KMS-11 (cell line): ENCODE data around the gene POP5.

Source experiments
- H2AFZ ChIP-seq: fragments of 200-600 bp; sonication (generic); 2 replicates; pipeline ENCODE4 v1.6.1; 2016; ENCODE audit warnings: antibody characterized with exemption, mixed run types, low read depth
- H3K27ac ChIP-seq: fragments of 200-600 bp; sonication (generic); 2 replicates; pipeline ENCODE4 v1.6.1; 2016; ENCODE audit warnings: mild to moderate bottlenecking, mixed run types
- H3K27me3 ChIP-seq: fragments of 200-600 bp; sonication (generic); 2 replicates; pipeline ENCODE4 v1.6.1; 2017; ENCODE audit warnings: mild to moderate bottlenecking, low read depth, mixed run types, moderate library complexity; ENCODE audit not compliant: insufficient read depth
- H3K36me3 ChIP-seq: fragments of 200-600 bp; sonication (generic); 2 replicates; pipeline ENCODE4 v1.6.1; 2017; ENCODE audit warnings: mild to moderate bottlenecking, mixed run types; ENCODE audit not compliant: insufficient read depth
- H3K4me1 ChIP-seq: fragments of 200-600 bp; sonication (generic); 2 replicates; pipeline ENCODE4 v1.6.1; 2016; ENCODE audit warnings: mild to moderate bottlenecking, low read depth, mixed run types; ENCODE audit not compliant: poor library complexity, severe bottlenecking
- H3K4me2 ChIP-seq: fragments of 200-600 bp; sonication (generic); 2 replicates; pipeline ENCODE4 v1.7.0; 2016; ENCODE audit warnings: mild to moderate bottlenecking, mixed run types
- H3K4me3 ChIP-seq: fragments of 200-600 bp; sonication (generic); IDR thresholded peaks from 2 replicates; pipeline ENCODE4 v1.6.1; 2017; ENCODE audit warnings: low read depth, low read length, mixed read lengths; ENCODE audit not compliant: insufficient read depth
- H3K79me2 ChIP-seq: fragments of 200-600 bp; sonication (generic); 2 replicates; pipeline ENCODE4 v1.6.1; 2016; ENCODE audit warnings: low read depth, mixed run types; ENCODE audit not compliant: insufficient read depth
- H3K9ac ChIP-seq: fragments of 200-600 bp; sonication (generic); 2 replicates; pipeline ENCODE4 v1.6.1; 2016; ENCODE audit warnings: mild to moderate bottlenecking, mixed run types
- H4K20me1 ChIP-seq: fragments of 200-600 bp; sonication (generic); 2 replicates; pipeline ENCODE4 v1.6.1; 2016; ENCODE audit warnings: mild to moderate bottlenecking, mixed run types; ENCODE audit not compliant: insufficient read depth
- TF ChIP-seq, protein P1 (sequence below): fragments of 200-600 bp; sonication (generic); conservative IDR thresholded peaks from 2 replicates; pipeline ENCODE4 v1.6.1; 2017; ENCODE audit warnings: low read depth, mild to moderate bottlenecking, antibody characterized with exemption, low read length, moderate library complexity, mixed read lengths

The POP5 gene

DNA sequence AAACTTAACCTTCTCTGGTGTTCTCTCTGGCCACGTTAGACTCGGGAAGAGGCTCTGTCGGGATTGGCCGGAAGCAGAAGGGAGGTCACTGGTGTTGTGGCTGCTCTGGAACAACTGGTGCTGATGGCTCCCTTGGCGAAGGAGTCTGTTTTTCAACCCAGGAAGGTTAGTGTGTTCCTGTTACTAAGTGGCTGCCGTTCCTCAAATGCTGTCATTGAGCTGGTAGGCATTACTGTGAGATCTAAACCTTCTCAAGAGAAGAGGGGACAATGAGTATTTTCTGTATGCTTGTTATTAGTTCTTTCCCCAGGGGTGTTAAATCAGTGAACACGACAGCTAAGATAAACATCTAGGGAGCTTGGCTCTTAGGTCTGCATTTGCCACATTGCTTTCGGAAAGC, 18.3 kb downstream of the POP5 start:
- no peak overlapping the region for H3K9ac ChIP-seq
- no peak overlapping the region for H3K4me2 ChIP-seq
- no peaks in the 10 kb centered on the region for H3K27me3 ChIP-seq
- no peaks in the 10 kb centered on the region for H3K4me1 ChIP-seq
- TF ChIP-seq, protein P1, sequence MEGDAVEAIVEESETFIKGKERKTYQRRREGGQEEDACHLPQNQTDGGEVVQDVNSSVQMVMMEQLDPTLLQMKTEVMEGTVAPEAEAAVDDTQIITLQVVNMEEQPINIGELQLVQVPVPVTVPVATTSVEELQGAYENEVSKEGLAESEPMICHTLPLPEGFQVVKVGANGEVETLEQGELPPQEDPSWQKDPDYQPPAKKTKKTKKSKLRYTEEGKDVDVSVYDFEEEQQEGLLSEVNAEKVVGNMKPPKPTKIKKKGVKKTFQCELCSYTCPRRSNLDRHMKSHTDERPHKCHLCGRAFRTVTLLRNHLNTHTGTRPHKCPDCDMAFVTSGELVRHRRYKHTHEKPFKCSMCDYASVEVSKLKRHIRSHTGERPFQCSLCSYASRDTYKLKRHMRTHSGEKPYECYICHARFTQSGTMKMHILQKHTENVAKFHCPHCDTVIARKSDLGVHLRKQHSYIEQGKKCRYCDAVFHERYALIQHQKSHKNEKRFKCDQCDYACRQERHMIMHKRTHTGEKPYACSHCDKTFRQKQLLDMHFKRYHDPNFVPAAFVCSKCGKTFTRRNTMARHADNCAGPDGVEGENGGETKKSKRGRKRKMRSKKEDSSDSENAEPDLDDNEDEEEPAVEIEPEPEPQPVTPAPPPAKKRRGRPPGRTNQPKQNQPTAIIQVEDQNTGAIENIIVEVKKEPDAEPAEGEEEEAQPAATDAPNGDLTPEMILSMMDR, result no peak
- no peaks in the 10 kb centered on the region for H4K20me1 ChIP-seq
- no peak overlapping the region for H3K4me3 ChIP-seq
- H2AFZ ChIP-seq, result no peak overlapping the region
- peaks cover 7% of the 10 kb centered on the region; the same call in 1 of the 2 replicates for H3K79me2 ChIP-seq
- H3K27ac ChIP-seq, result no peak overlapping the region
- peaks cover 14% of the 10 kb centered on the region; the same call in 1 of the 2 replicates for H3K36me3 ChIP-seq

DNA sequence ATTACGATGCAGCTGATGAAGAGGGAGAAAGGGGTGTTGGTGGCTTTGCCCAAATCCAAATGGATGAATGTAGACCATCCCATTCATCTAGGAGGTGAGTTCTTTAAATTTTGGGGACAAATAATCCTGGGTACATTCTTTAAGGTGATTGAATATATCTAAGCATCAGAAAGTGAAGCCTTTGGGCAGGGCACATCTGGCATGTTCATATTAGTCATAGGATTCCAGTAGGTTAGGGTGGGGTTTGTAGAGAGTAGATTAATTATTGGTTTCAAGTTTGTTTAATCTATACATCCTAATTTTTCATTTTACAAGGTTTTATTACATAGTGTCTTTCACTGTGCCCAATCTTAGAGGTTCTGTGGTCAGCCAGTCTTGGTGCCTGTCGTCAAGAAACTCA, 23.6 kb downstream of the POP5 start:
- no peaks in the 10 kb centered on the region for H3K4me1 ChIP-seq
- TF ChIP-seq, protein P1, result no peak
- H3K4me2 ChIP-seq, result no peak overlapping the region
- H4K20me1 ChIP-seq, result no peaks in the 10 kb centered on the region
- no peak overlapping the region for H3K9ac ChIP-seq
- H3K79me2 ChIP-seq, result peaks cover 14% of the 10 kb centered on the region; the same call in 1 of the 2 replicates
- no peak overlapping the region for H3K27ac ChIP-seq
- H2AFZ ChIP-seq, result no peak overlapping the region
- H3K27me3 ChIP-seq, result no peaks in the 10 kb centered on the region
- H3K4me3 ChIP-seq, result no peak overlapping the region
- H3K36me3 ChIP-seq, result peaks cover 19% of the 10 kb centered on the region; the same call in 1 of the 2 replicates

DNA sequence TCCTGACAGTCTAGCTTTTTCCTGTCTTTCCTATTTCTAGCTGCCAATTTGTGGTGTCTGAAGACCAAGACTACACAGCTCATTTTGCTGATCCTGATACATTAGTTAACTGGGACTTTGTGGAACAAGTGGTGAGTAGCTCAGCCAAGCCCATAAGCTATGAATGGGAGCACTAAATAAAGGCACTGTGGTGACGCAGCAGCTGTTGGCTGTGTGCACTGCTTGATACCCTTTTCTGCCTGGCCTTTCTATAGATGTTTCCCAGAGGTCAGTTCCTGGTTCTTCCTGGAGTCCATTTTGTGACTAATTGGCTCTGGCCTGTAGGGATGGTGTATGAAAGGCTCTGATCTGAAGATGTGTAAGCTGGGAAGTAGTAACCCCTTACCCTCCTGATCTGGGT, 26.5 kb downstream of the POP5 start:
- Histone ChIP-seq H3K4me1 (no peaks in the 10 kb centered on the region), H3K79me2 (peaks cover 12% of the 10 kb centered on the region; the same call in 1 of the 2 replicates), H3K36me3 (peaks cover 9% of the 10 kb centered on the region; the same call in 1 of the 2 replicates), H3K4me3 (no peak overlapping the region), H2AFZ (no peak overlapping the region), H3K9ac (no peak overlapping the region), H3K27ac (no peak overlapping the region), H3K4me2 (no peak overlapping the region), H3K27me3 (no peaks in the 10 kb centered on the region), H4K20me1 (no peaks in the 10 kb centered on the region)
- TF ChIP-seq, protein P1, result no peak

DNA sequence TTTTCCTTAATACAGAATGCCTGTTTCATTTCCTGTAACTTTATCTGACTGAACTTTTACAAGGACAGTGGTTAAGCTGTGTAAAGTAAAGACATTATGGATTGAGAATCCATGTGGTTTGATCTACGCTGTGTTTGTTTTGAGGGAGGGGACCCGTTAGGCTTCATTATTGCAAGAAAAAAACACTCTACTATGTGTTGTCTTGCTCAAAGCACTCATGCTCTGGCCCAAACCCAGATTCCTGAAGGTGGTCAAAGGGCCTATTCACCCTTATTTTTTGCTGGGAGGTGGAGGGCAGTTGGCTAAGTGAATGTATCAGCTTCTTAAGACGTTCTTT, 35.2 kb downstream of the POP5 start:
- no peaks in the 10 kb centered on the region for H3K27me3 ChIP-seq
- peaks cover 33% of the 10 kb centered on the region for H3K4me1 ChIP-seq
- H3K79me2 ChIP-seq, result peaks cover 83% of the 10 kb centered on the region
- TF ChIP-seq, protein P1, result no peak
- no peak overlapping the region for H2AFZ ChIP-seq
- no peak overlapping the region for H3K4me2 ChIP-seq
- H3K9ac ChIP-seq, result no peak overlapping the region
- H4K20me1 ChIP-seq, result peaks cover 3% of the 10 kb centered on the region; the same call in 1 of the 2 replicates
- H3K36me3 ChIP-seq, result peaks cover 7% of the 10 kb centered on the region; the same call in 1 of the 2 replicates
- no peak overlapping the region for H3K4me3 ChIP-seq
- H3K27ac ChIP-seq, result no peak overlapping the region
